D341Med (cell line): ENCODE measurements around the gene CLIP2.
"Not testable (repeated sequence)": the region's sequence is repeated elsewhere in the genome, so short reads cannot be mapped to it uniquely, and the experiment has no call there.

Source experiments
- DNase-seq: peaks from one replicate; pipeline ENCODE4 v3.0.0; 2012; ENCODE audit warnings: low spot score

Gene CLIP2

GRCh38 chr7:74430961-74431466 is 141.8 kb downstream of the CLIP2 start:
- DNase-seq: no peak

- DNase-seq: not testable (repeated sequence)
These were observed 148.0 kb downstream of the CLIP2 start for GRCh38 chr7:74437291-74437571.

GRCh38 chr7:74438327-74438726 is 149.1 kb downstream of the CLIP2 start:
- DNase-seq: no peak

GRCh38 chr7:74439541-74439940 is 150.3 kb downstream of the CLIP2 start:
- DNase-seq: no peak

GRCh38 chr7:74440143-74440542 is 150.9 kb downstream of the CLIP2 start:
- DNase-seq: not testable (repeated sequence)

GRCh38 chr7:74441801-74442200 is 152.6 kb downstream of the CLIP2 start:
- no peak for DNase-seq

- no peak for DNase-seq
These were observed 154.5 kb downstream of the CLIP2 start for GRCh38 chr7:74443543-74444247.

- DNase-seq: no peak
These were observed 159.9 kb downstream of the CLIP2 start for GRCh38 chr7:74449144-74449543.

- DNase-seq: peak; percentile 80
These were observed 160.7 kb downstream of the CLIP2 start for GRCh38 chr7:74449809-74450397.

GRCh38 chr7:74452748-74453321 is 163.6 kb downstream of the CLIP2 start:
- DNase-seq: peak; percentile 75

- DNase-seq: peak; percentile 97
These were observed 164.3 kb downstream of the CLIP2 start, which contains the start of gene GTF2IRD1 for GRCh38 chr7:74453322-74454011. Gene GTF2IRD1, plus strand, starts transcription at chr7:74453906. Its CDS starts 54,175 bp downstream, at chr7:74508081.

- peak; percentile 64 for DNase-seq
These were observed 165.1 kb downstream of the CLIP2 start for GRCh38 chr7:74454021-74454924.

GRCh38 chr7:74454925-74455288 is 165.7 kb downstream of the CLIP2 start:
- no peak for DNase-seq

GRCh38 chr7:74455291-74455804 is 166.1 kb downstream of the CLIP2 start:
- DNase-seq: no peak
